GM21423 (cell line): ENCODE data around the gene ARAF.

ENCODE experiments used
- ATAC-seq: cut with Tn5 transposase; IDR thresholded peaks from one replicate; pipeline ENCODE4 v1.9.1; 2021; ENCODE audit warnings: mild to moderate bottlenecking, moderate library complexity; ENCODE audit not compliant: unreplicated experiment

ARAF gene

GRCh38 chrX:47563801-47564315 lies 2.9 kb downstream of the ARAF start:
- ATAC-seq: no peak

- ATAC-seq: no peak
Measured at GRCh38 chrX:47564438-47565085, 3.6 kb downstream of the ARAF start.

DNA sequence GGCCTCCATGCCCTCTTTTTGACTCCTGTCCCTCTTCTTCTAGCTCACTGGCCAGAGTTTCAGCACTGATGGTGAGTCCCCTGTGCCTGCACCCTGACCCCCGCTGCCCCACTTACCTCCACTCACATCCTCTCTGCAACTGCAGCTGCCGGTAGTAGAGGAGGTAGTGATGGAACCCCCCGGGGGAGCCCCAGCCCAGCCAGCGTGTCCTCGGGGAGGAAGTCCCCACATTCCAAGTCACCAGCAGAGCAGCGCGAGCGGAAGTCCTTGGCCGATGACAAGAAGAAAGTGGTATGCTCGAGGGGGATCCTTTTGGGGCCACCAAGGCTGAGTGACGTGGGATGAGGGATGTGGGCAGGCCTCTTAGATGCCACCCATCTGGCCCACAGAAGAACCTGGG lies 5.8 kb downstream of the ARAF start:
- ATAC-seq: no peak

GRCh38 chrX:47568656-47569295 lies 7.8 kb downstream of the ARAF start:
- ATAC-seq: no peak

- no peak for ATAC-seq
Measured at GRCh38 chrX:47570794-47571193, 9.8 kb downstream of the ARAF start.

DNA sequence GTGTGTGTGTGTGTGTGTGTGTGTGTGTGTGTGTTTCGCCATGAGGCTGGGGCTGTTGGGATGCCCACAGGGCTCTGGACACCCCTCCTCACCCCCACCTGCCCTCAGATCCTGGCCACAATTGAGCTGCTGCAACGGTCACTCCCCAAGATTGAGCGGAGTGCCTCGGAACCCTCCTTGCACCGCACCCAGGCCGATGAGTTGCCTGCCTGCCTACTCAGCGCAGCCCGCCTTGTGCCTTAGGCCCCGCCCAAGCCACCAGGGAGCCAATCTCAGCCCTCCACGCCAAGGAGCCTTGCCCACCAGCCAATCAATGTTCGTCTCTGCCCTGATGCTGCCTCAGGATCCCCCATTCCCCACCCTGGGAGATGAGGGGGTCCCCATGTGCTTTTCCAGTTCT lies 10.2 kb downstream of the ARAF start:
- ATAC-seq: no peak

DNA sequence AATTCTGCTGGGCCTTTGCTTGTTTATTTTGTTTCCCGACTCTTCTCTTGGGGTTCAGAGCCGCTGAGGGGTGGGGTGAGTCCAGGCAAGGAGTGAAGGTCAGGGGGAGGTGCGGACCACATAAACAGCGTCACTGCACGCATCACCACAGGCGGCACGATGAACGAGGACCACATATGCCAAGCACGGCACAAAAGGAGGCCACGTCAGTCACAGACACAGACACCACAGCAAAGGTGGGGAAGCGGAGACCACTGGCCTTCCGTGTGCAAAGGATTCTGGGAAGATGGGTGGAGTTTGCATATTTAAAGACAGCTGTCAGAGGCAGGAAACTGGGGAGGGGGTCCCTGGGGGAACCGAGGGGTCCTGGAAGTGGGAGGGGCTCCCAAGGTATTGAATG lies 10.9 kb downstream of the ARAF start:
- ATAC-seq: no peak

GRCh38 chrX:47572773-47573340 lies 11.9 kb downstream of the ARAF start:
- ATAC-seq: no peak

- ATAC-seq: no peak
Measured at GRCh38 chrX:47573341-47574075, 12.5 kb downstream of the ARAF start.

DNA sequence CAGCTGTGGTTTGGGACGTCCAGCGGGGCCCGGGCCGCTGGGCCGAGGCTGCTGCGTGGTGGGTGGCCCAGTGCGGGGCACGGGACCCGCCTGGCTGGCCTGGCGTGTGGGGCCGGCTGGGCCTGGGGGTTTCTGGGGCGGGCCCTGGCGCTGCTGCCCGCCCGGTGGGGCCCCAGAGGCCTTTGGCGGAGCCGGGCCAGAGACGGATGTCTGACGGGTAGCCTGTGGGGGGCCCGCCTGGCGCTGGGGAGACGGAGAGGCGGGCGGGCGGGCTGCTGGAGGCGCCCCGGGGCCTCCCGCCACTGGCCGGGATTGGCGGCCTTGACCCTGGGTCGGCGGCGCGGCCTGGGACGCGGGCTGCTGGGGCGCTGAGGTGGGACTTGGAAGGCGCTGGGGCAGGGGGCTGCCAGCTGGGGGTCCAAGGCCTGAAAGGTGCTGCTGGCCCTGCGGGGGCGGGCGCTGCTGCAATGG lies 13.1 kb downstream of the ARAF start:
- no peak for ATAC-seq

- no peak for ATAC-seq
Measured at GRCh38 chrX:47574547-47575301, 13.7 kb downstream of the ARAF start.

DNA sequence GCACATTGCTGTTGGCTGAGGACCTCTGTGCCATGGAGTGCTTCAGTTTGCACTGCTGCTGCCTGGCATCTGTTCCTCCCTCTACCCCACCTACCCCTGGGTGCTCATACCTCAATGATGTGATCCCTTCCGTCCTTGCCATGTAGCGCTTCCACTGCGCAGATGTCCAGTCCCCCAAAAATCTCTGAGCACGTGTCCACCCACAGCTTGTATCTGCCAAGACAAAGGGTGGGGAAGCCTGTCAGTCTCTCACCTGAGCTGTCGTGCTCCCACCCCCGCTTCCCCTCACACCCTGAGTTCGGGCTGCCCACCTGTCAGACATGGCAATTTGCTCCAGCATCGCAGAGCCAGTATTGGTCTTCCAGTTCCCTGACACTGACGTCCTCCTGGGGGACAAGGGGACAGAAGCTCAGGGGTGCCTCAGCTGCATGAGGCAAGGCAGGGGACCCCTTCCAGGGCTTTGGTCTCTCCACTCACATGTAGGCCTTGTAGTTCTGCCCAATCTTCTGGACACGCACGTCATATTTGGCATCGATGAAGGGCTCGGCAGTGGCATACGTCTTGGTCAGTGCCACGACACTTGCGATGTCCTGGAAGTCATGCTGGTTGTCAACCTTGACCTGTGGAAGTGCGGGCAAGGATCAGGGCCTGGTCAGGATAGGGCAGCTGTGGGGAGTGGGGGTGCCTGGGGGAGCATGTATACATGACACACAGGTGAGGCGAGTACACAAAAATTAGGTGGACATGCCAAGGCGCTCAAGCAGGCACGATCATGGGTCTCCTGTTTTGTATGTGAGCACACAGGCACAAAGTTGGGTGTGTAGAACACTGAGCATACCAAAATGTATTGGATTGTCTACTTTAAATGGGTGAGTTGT lies 15.3 kb downstream of the ARAF start:
- ATAC-seq: no peak

GRCh38 chrX:47577424-47577823 lies 16.4 kb downstream of the ARAF start:
- ATAC-seq: no peak

GRCh38 chrX:47577901-47578300 lies 16.9 kb downstream of the ARAF start:
- ATAC-seq: no peak

DNA sequence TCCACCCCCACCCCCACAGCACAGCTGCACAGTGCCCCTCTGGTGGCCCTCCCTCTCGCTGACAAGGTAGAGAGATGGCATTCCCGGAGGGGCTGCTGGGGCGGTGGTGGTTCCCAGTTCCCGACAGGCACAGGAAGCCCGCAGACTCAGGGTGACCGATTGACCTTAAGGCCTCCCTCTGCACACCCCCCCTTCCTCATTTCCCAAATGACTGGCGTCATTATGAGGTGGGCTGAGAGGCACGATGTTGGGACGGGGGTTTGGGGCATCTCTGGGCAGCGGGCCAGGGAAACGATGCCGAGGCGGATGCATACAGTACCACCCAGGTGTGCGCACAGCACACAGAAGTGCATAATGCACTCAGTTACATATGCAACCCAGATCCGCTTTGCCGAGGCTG lies 17.7 kb downstream of the ARAF start:
- ATAC-seq: no peak

DNA sequence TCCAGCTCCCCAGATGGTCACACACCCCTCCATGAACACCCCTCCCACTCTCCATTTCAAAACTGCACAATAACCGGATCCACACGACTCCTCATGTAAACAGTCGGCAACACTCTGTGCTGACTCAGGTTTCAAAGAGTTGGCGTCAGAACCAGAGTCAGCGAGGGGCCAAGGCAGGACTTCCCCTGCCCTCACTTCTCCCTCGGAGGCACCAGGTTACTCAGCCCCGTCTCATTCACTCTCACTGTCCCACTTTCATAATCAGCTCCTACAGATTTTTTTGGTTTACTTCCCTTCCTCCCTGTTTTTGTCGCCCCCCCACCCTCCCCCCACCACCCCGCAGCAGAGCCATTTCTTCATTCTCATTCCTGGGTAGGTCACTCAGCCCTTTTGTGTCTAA lies 18.5 kb downstream of the ARAF start:
- no peak for ATAC-seq

DNA sequence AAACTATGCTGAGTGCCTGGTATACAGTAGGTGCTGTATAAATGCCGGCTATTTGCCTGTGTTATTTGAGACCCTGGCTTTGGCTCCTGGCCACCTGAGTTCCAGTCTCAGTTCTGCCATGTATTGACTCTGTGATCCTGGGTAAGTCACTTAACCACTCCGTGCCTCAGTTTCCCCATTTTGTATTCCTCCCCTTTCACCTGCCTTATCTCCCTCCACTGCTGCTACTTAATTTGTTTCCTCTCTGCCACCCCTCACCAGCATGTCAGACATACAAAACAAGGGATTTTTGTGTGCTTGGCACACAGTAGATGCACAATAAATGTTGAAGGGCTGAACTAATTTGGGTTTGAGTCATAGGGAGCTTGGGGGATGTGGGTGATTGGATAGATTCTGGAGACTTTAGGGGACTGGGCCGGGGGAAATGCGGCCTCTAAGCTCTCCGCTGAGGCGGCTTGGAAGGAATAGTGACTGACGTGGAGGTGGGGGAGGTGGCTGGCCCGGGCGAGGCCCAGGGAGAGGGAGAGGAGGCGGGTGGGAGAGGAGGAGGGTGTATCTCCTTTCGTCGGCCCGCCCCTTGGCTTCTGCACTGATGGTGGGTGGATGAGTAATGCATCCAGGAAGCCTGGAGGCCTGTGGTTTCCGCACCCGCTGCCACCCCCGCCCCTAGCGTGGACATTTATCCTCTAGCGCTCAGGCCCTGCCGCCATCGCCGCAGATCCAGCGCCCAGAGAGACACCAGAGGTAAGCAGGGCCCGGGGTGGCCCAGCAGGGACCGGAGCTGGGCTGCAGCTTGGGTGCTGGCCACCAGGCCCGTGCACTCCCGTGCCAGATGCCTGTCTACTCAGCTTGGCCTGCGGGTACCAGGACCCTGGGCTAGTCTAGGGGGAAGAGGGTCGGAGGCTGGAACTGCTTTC lies 21.0 kb downstream of the ARAF start, which contains the start of gene TIMP1:
Gene TIMP1 (plus strand): TSS at position 706 of the 917 bp plus-strand sequence. CDS start 980 bp downstream, outside the sequence.
- ATAC-seq: peak; percentile 95

DNA sequence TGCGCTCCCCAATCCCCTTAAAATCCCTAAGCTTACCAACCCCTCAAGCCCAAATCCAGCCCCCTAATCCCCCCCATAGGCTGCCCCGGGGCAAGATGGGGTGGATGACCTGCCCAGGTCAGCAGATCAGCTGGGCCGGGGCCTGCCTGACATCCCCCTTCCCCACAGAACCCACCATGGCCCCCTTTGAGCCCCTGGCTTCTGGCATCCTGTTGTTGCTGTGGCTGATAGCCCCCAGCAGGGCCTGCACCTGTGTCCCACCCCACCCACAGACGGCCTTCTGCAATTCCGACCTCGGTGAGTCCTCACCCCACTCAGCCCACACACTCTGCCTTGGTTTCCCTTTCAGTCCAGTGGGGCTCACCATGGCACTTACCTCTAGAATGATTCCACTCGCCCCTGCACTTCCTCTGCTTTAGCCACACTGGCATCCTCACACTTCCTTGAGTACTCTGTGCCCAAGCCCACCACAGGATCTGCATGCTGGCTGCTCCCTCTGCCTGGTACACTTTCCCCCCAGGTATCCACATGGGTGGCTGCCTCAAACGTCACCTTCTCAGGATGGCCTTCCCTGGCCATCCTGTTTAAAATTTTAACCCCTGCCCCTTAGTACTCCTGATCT lies 22.3 kb downstream of the ARAF start:
- no peak for ATAC-seq
